ENCODE measurements around the gene ZNF407.

The ZNF407 gene

DNA sequence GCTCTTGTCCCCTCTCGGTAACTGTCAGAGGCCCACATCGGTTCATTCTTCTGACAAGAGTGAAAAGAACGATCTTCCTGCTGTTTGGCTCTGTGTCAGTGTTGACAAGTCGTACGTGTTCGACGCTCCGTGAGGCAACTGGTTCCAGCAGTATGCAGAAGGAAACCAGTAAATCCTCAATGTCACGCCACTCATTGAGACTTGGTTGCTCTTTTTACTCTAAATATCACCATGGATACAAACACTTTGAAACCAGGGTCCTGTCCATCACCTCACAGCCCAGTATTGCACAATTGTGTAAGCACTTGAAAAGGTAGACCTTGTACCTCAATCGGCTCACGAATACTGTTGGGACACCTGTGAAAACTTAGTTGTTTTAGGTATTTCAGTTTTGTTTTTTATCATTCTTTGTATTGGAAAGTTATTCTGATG is 136.4 kb downstream of the ZNF407 start:
- no peak for DNase-seq

DNA sequence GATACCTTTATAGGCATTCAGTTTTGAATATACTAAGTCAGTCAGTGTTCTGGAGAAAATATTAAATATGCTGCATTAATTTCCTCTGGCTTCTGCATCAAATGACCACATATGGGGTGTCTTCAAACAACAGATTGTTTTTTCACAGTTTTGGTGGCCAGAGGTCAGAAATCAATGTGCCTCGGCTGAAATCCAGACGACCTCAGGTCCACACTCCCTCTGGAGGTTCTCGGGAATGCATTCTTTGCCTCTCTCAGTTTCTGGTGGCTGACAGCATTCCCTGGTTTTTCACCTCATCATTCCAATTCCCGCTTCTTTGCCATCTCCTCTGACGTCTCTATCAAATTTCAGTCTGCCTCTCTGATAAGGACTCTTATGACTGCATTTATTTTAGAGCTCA is 142.3 kb downstream of the ZNF407 start:
- no peak for DNase-seq

DNA sequence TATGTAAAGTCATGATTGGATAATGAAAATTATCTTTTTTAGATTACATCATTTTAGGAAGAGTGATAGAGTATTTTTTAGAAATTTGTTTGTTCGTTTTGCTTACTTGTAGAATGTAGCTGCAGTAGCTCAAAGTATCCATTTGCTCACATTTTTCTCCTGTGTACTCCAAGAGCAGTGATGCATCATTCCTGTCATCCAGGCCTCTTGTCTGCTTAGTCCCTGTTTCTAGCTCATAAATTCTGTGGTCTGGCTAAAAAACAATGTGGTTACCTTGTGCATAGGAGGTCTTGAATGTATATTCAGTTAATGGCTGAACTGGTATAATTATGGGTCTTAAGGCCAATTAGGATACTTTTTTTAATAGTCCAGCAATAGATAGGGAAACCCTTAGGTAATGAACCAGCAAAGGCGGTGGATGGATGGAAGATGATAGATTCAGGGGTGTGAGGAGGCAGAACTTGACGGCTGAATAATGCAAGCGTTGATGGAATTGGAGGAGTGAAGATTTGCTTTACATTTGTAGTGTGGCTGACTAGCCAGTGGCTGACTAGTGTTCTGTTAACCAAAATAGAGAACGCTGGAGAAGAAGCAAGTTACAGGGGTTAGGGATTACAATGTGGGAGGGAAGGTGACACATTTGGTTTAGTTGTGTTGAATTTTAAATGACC is 145.0 kb downstream of the ZNF407 start:
- DNase-seq: no peak

DNA sequence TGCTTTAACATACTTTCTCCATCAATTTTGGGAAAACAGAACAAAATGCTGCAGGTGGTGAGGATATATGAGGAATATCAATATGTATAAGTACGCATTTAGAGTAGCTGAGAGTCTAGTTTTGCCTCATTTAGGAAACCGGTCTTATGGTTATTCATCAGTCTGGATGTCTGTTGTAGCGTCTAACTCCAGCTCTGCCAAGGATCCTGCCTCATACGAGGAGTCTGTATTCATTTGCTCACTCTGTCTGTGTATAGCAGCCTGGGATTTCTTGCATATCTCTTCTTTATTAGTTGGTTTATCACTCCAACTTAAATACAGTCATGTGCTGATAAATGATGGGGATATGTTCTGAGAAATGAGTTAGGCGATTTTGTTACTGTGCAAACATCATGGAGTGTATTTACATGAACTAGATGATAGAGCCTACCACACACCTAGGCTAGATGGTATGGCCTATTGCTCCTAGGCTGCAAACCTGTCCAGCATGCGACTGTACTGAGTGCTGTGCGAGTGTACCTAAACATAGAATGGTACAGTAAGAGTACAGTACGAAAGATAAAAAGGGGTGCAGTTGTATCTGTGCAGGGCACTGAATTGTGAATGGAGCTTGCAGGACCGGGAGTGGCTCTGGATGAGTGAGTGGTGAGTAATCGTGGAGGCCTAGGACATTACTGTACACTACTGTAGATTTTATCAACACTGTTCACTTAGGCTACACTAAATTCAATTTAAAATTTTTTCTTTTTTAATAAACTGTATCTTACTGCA is 148.1 kb downstream of the ZNF407 start:
- DNase-seq: no peak

DNA sequence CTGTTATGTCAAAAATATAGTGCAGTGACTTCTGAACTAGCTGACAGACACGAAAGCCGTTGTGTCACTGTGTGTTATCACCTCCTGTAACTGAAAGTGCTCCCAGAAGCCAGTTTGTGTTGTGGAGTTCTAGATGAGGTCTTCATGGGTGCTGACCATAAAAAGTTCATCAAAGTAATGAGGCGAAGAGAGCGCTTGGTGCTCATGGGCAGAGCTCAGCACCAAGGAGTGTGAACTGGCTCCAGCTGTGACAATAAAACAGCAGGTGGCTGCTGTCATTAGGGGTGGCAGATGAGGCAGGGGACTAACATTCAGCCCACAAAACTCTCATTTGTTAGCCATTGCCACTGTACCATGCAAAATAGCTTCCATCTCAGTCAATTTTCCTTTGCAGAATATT is 151.1 kb downstream of the ZNF407 start:
- DNase-seq: peak; percentile 38

DNA sequence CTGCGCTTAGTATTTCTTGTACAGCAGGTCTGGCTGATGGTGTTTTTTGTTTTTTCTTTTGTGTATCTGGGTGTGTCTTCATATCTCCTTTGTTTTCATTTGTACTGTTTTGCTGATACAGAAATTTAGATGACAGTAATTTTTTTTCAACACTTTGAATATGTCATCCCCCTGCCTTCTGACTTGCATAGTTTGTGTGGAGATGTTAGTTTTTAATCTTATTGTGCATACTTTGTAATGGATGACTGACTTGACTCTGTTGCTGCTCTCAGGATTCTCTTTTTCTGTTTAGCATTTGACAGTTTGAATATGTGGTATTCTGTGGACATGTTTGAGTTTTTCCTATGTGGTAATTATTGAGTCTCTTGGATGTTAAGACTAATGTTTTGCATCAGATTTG is 161.3 kb downstream of the ZNF407 start:
- DNase-seq: no peak

DNA sequence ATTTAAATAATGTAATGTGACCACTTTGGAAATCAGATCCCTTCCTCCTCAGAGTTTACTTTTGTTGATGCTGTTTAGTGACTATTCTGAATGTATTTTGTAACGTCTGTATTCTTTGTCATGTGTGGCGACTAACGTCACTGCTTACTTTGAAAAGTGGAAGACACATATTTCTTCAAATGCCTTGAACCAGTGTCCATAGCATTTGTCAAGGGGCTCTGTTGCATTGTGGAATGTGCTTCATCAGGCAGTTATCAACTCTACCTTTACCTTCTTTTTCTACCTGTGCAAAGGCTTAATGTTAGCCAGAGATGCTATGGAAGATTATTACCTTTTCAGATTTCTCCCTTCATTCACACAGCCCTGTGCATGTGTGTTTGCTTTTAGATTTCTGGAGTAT is 162.4 kb downstream of the ZNF407 start:
- no peak for DNase-seq

DNA sequence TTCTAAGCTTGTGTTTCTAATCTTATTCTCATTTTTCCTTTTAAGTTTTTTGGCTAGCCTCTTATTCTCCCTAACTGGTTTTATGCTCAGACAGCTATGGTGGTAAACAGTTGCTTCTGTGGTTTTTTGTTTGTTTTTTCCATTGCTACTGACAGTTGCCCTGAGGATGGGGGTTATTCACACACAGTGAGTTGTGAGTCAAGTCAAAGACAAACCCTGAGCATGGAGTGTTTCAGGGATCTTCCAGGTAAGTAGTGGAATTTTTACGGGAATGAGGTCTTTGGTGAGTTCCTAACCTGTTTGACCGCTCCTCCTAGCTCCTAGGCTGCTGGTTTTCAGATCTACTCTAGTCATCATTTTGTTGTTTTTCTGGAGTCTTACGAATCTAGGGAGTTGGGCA is 162.8 kb downstream of the ZNF407 start:
- no peak for DNase-seq

DNA sequence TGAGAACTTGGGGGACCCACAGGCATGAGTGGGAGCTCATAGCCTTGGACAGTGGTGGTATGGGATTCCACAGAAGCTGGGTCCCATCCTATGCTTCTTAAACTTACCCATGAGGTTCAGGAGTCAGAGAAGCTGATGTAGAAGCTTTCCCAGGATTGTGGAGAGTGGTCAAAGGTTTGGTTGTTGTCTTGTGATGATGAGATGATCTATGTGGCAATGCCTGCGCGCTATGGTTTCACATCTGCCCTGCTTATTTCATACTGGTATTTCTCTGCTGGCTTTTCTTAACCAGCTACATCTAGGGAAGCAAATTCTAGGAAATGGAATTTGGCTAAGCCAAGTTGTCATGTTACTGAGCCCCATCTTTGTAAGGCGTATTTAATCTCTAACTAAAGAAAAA is 168.6 kb downstream of the ZNF407 start:
- no peak for DNase-seq

DNA sequence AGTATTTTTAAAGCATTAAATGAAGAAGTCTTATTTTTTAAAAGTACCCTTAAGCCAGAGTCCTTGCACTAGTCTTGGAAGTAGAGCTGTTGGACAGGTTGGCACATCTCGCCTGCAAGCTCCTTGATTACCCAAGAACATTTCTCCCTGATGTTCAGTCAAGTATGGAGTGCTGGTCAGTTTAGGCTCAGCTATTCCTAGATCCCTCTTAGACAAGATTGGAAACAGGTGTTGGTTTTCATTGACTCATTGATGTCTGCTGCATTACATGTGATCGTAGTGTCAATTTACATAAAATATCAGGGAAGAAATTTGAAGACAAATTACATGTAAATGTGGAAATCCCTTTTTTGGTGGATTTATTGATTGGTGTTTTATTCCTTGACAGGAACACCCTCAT is 170.4 kb downstream of the ZNF407 start:
- DNase-seq: no peak

DNA sequence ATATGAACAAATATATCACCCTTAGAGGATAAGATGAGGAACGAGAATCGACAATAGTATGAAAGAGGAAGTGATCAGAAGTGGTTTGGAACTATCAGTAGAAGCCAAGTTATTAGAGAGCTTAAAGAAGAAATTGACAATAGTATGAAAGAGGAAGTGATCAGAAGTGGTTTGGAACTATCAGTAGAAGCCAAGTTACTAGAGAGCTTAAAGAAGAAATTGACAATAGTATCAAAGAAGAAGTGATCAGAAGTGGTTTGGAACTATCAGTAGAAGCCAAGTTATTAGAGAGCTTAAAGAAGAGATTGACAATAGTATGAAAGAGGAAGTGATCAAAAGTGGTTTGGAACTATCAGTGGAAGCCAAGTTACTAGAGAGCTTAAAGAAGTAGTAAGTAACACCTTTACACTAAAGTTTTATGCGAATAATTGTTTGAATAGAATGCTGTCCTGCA is 175.5 kb downstream of the ZNF407 start:
- DNase-seq: no peak

DNA sequence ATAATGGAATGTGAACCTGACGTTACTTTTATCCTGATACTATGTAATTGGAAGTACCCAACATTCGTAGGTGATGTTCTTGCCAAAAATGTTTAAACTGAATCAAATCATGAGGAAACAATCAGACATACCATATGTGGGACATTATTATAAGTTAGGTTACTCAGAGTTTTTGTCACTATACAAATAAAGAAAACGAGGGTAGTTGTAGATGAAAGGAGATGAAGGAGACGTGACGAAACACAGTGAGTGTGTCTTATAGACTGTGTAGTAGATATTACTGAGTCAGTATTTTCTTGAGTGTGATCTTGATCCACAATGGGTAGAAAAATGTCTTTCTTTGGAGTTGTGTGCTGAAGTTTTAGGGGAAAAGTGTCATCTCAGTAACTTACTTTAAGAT is 176.8 kb downstream of the ZNF407 start:
- no peak for DNase-seq

DNA sequence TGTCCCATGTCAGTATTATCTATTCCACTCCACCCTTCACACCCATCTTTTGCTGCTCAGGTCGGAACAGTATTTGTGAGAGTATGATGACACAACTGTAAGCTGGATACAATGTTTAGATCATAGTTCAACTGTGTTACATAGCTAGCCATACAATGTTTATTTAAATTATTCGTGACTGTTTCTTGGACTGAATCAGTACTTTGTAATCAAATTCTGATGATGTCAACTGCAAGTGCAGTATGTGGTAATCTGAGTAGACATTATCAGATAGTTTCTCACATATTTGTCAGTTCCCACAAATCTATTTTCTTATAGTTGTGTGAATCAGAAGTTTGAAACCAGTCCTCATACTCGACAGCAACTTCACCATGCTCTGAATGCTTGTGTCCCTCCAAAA is 177.6 kb downstream of the ZNF407 start:
- no peak for DNase-seq

DNA sequence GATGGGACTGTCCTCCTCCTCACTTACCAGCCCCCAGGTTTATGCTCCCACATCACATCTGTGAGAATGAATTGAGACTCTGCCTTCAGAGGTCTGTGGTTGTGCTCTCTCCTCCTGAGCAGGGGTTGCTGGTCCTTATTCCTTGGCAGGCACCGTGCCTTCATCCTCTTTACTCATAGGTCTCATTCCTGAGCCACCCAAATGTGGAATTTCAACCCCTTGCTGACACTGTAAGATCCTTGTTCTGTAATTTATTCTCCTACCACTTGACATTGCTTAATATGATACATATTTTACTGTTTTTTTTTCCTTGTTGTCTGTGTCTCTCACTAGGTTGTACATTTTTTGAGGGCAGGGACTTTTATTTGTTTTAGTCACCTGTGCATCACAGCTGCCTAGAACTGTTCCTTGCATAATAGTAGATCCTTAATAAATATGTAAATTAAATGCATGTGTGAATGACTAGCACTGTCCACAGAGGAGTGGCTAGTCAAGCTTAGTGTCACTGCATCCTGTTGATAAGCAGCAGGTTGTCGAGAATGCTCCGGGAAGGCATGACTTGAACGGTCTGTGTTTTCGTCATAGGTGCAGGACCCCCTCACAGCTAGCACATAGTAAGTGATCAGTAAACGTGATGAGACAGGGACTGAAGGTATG is 180.6 kb downstream of the ZNF407 start:
- no peak for DNase-seq

DNA sequence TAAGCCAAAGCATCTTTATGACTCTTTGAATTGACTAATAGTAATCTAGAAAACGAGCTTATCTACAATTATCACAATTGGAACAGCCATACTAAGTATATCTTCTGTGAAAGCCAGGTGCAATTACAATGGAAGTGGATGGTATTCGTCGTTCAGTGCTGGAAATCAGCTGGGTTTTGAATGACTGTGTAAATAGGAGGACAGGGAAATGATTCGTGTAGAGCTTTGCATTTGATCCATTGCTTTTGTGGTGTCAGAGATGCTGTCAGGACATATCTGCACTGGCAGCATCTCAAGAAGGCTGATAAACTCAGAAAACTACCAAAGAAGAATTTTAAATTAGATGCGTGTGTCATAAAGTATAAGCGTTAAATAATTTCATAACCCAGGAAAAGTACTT is 187.1 kb downstream of the ZNF407 start:
- DNase-seq: peak; percentile 85

DNA sequence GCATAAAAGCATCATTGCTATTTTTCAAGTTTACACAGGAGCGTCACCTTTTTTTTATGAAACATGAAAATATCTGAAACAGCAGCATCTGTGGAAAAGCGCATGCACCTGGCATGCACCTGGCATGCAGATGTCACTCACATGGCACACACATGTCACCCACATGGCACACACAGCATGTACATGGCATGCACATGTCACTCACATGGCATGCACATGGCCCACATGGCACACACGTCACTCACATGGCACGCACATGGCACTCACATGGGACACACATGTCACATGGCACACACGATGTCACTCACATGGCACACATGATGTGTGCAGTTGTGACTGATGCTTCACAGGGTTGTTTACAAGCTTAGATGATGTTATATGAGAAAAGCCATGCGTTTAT is 188.0 kb downstream of the ZNF407 start:
- no peak for DNase-seq

DNA sequence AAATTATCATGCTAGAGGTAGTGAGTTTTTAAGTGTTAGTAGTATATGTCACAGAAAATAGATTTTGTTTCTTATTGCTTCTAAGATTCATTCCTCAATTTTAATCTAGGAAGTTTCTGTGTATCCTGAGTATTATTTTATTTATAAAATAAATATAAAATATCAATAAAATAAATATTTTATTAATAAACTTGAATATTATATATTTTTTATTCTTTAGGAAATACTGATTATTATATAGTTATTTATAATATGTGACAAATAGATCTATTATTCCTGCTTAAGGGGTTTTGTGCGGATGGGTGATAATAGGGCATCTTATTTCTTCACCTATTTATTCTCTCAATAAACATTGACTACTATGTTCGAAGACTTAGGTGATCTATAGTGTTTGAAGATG is 191.0 kb downstream of the ZNF407 start:
- DNase-seq: no peak

DNA sequence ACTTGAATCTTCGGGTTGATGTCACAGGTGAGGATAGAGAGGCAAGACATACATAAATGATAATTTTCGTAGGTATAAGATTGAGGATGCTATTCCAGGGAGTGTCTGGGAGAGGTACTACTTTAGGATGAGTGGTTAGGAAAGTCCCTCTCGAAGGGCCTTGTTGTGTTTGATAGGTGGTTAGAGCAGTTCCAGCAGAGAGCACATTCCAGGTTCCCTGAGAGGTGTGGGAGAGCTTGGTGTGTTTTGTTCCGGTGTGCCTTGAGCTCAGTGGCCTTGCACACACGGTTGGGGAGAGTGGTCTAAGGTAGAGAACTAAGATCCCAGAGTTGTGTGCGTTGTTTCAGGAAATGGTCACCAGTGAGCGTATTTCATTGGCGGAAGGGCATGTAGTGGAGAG is 191.4 kb downstream of the ZNF407 start:
- DNase-seq: no peak

DNA sequence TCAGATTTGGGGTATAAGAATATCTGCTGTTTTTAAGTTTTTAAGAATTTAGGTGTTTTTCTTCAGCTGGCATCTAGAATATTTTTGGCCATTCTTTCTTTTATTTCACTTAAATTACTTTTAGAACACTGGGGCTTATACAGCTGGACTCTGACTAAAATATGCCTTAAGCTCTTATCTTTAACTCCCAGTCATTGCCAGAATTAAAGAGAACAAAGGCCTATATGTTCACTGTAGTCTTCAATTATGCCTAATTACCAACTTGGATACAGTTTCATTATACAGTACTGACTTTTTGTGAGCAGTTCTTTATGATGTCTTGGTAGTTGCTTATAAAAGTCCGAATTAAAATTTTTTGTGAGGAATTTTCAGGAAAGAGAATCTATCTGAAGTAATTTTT is 192.8 kb downstream of the ZNF407 start:
- peak; percentile 28 for DNase-seq

DNA sequence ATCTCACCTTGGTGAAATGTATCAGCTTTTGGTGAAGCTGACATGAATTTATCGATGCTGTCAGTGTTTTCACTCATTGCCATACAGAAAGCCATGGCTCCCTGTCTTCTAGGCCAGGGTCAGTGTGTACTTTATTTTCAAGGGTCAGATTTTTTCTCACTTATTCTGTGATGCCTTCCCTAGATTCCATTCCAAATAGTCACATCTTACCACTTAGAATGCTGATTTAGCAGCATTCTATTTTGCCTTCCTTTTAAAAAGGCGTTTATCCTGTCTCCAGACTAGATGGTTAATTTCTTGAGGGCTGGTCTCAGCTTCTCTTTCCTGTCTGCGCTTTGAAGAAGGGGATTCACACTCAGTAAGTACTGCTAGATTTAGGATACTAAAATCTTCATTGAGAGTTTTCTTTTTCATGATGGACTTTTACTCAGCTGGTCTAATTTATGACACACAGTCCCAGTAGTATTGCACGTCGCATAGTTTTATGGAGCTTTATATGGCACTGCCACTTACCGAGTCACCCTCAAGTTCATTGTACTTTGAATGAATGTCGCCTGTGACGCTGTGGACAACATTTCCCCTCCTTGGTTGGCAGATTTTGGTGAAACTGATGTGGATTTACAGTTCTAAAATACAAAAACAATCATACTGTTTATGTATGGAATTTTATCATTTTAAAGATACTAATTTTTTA is 194.0 kb downstream of the ZNF407 start:
- no peak for DNase-seq

DNA sequence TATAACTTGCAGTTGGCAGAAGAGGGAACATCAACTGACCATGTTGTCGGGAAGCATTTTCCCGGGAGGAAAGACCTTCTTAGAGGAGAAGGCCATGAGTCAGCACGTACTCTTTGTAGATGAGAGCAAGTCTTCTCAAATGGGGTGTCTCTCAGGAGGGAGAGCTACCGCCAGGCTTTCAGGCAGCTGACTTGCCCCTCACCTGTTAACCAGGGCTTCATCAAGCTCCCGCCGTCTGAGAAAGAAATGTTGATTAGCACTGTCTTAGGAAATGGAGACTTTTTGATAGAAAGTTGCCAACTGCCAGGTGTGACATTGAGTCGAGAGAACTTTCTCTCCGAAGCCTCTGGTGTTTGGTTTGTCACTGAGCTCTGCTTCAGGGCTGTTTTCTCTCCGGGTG is 196.1 kb downstream of the ZNF407 start:
- no peak for DNase-seq

DNA sequence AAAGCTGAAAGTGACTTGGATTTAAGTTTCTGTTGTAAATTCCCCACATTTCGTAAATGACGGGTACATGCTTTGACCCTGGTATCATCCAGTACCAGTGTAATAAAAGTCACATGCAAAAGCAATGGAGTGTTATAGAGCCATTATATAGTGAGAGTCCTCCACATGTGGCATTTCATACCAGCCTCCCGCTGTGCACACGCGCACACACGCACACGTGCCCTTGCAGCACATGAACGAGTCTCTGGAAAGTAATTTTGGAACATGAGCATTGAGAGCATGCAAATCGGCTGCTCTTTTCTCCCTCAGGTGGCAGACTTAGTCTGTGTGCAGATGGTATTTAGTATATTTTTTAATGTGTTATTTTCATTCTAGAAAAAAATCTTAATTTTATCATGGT is 198.1 kb downstream of the ZNF407 start:
- no peak for DNase-seq

DNA sequence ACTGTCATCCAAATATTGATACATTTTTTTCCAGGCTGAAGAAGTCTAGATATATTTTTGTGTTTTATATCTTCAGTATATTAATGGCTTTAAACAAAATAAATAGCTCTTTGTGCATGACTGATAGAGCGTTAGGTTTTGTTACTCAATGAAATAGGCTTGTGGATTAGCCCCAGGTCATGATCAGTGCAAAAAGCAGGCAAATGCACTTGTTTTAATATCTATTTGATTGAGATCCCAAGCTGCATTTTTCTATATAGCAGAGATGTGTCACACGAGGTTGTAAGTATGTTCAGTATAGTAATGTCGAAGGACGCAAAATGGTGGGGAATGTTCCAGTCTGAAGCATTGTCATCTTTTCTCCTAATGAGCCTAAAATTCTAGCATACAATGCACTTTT is 198.5 kb downstream of the ZNF407 start:
- DNase-seq: no peak

Data from NCI-H1105 (cell line).